Colonic mucosa (tissue), 4 donors: ENCODE results near the gene PSMC1. TPM values are rescaled to one million over a fixed set of nuclear protein-coding genes. Genes with fewer than 3 reads are reported as not detected.
"Not testable (repeated sequence)": the region's sequence is repeated elsewhere in the genome, so short reads cannot be mapped to it uniquely, and the experiment has no call there.

Experiments
- DNase-seq: peaks from one replicate; pipeline ENCODE4 v3.0.0-alpha.2; 2020
- H3K27ac ChIP-seq: fragments of 200-600 bp; one replicate; pipeline ENCODE4 v1.8.0; 2021
- H3K27me3 ChIP-seq: fragments of 200-600 bp; one replicate; pipeline ENCODE4 v1.8.0; 2021
- H3K36me3 ChIP-seq: fragments of 200-600 bp; one replicate; pipeline ENCODE4 v1.8.0; 2021
- H3K4me1 ChIP-seq: fragments of 200-600 bp; one replicate; pipeline ENCODE4 v1.8.0; 2021; ENCODE audit warnings: mild to moderate bottlenecking
- H3K4me3 ChIP-seq: fragments of 200-600 bp; one replicate; pipeline ENCODE4 v1.8.0; 2021
- H3K9ac ChIP-seq, 2 donors: one replicate each; pipeline ENCODE4 v1.7.0; 2013; ENCODE audit warnings: control low read depth in 2 of 2, low read depth in 2 of 2, low read length in 2 of 2
- H3K9me3 ChIP-seq: fragments of 200-600 bp; one replicate; pipeline ENCODE4 v1.8.0; 2021
- intact Hi-C: fragments of 100-400 bp; cut with DNase I; formaldehyde crosslinking; loops from one replicate; pipeline ENCODE4 v1.14.1; 2022
- total RNA-seq, 2 donors: library from RNA; stranded (reverse); fragmentation: NEBNext Ultra II Directional in 1 of 2; extraction: Animal tissue kit (Norgen Biotek cat#: 25700) in 1 of 2; gene quantifications; one replicate each; pipeline ENCODE4 v1.2.1, GENCODE V29; 2021
- TF ChIP-seq, protein P1 (sequence below): fragments of 200-600 bp; IDR thresholded peaks from one replicate; pipeline ENCODE4 v1.8.0; 2022; ENCODE audit warnings: antibody characterized with exemption, mild to moderate bottlenecking
- donor health status: healthy.
- donor health status: DM: no; HTN: no; CAD: no.
- donor health status: DM: no; HTN: no; CAD: no.

PSMC1 gene
- total RNA-seq, 2 donors from 2014 or later: 68.3 to 92.6 TPM

DNA sequence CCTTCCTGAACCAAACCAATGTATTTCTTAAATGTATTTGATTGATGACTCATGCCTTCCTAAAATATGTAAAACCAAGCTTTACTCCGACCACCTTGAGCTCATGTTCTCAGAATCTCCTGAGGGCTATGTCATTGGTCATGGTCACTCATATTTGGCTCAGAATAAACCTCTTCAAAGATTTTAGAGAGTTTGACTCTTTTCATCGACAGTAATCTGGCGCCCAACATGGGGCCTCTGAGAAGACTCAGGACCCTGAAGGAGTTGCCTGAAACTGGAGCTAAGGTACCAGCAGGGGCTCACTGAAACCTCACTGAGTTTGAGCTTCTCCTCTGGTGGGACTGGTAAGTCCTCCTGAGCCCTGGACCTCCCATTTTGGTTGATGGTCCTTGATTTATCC is 17.2 kb upstream of the PSMC1 start:
- Histone ChIP-seq H3K4me1 (no peaks in the 10 kb centered on the region), H3K27ac (no peak overlapping the region), H3K36me3 (no peaks in the 10 kb centered on the region), H3K9me3 (no peaks in the 10 kb centered on the region), H3K9ac (no peak overlapping the region), H3K27me3 (no peaks in the 10 kb centered on the region), H3K4me3 (no peak overlapping the region)
- no peak for DNase-seq
- TF ChIP-seq, protein P1, sequence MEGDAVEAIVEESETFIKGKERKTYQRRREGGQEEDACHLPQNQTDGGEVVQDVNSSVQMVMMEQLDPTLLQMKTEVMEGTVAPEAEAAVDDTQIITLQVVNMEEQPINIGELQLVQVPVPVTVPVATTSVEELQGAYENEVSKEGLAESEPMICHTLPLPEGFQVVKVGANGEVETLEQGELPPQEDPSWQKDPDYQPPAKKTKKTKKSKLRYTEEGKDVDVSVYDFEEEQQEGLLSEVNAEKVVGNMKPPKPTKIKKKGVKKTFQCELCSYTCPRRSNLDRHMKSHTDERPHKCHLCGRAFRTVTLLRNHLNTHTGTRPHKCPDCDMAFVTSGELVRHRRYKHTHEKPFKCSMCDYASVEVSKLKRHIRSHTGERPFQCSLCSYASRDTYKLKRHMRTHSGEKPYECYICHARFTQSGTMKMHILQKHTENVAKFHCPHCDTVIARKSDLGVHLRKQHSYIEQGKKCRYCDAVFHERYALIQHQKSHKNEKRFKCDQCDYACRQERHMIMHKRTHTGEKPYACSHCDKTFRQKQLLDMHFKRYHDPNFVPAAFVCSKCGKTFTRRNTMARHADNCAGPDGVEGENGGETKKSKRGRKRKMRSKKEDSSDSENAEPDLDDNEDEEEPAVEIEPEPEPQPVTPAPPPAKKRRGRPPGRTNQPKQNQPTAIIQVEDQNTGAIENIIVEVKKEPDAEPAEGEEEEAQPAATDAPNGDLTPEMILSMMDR: no peak
- intact Hi-C loops: loop anchor here (10.0 kb wide), 1 partner anchor 294 kb away; no protein-coding TSS in a partner anchor

GRCh38 chr14:90242444-90242843 is 13.9 kb upstream of the PSMC1 start:
- Histone ChIP-seq H3K4me3 (no peak overlapping the region), H3K36me3 (no peaks in the 10 kb centered on the region), H3K9me3 (no peaks in the 10 kb centered on the region), H3K27me3 (no peaks in the 10 kb centered on the region), H3K4me1 (no peaks in the 10 kb centered on the region), H3K9ac (no peak overlapping the region), H3K27ac (no peak overlapping the region)
- no peak for DNase-seq
- TF ChIP-seq, protein P1: no peak
- intact Hi-C loops: no loop called here

DNA sequence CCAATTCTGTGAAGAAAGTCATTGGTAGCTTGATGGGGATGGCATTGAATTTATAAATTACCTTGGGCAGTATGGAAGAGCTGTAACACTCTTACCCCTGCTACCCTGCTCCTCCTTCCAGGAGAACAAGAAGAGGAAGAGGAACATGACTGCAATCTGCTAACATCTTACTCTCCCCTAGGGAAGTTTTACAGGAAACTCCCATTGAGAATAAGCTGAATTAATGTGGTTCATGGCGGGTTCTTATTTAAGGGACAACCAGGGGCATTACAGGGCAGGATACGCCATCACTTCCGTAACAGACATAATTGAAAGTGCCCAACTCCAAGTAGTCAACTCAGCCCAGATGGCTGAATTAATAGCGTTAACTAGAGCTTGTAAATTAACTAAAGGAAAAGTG is 9.4 kb upstream of the PSMC1 start:
- Histone ChIP-seq H3K9ac (no peak overlapping the region), H3K9me3 (no peaks in the 10 kb centered on the region), H3K4me3 (no peak overlapping the region), H3K27ac (no peak overlapping the region), H3K36me3 (no peaks in the 10 kb centered on the region), H3K27me3 (no peaks in the 10 kb centered on the region), H3K4me1 (no peaks in the 10 kb centered on the region)
- TF ChIP-seq, protein P1: no peak
- DNase-seq: no peak
- intact Hi-C loops: no loop called here

DNA sequence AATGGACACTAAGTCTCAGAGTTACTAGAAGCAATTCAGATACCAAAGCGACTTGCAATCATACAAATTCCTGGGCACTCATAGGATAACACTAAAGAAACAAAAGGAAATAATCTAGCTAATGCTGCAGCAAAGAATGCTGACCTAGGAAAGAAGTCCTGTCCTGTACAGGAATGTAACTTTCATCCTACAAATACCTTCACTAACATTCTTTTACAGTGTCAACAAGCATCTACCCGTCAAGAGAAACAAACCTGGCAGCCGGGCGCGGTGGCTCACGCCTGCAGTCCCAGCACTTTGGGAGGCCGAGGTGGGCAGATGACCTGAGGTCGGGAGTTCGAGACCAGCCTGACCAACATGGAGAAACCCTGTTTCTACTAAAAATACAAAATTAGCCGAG is 8.9 kb upstream of the PSMC1 start:
- DNase-seq, intact Hi-C loops: not testable (repeated sequence)

DNA sequence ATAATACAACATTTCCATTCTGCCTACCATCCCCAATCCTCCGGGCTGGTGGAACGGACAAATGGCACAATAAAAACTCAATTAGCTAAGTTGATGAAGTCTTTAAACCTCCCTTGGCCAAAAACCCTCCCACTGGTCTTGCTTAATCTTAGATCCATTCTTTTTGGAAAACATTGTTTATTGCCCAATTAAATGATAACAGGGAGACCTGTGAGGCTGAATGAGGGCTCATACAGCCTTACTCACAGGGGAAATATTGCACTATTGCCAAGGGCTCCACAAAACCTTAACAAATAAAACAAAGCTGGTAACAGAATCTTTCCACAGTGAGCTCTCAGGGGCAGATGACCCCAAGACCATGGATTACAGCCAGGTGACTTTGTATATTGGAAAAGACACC is 7.8 kb upstream of the PSMC1 start:
- Histone ChIP-seq H3K9me3 (no peaks in the 10 kb centered on the region), H3K27me3 (no peaks in the 10 kb centered on the region), H3K4me3 (no peak overlapping the region), H3K4me1 (no peaks in the 10 kb centered on the region), H3K9ac (no peak overlapping the region), H3K27ac (no peak overlapping the region), H3K36me3 (no peaks in the 10 kb centered on the region)
- no peak for DNase-seq
- intact Hi-C loops: no loop called here
- TF ChIP-seq, protein P1: no peak

More for the DNA sequence above, 8.9 kb upstream of the PSMC1 start:
- H3K27me3 ChIP-seq, H3K4me3 ChIP-seq, H3K36me3 ChIP-seq, H3K4me1 ChIP-seq, H3K27ac ChIP-seq, H3K9ac ChIP-seq, H3K9me3 ChIP-seq: not testable (repeated sequence)

DNA sequence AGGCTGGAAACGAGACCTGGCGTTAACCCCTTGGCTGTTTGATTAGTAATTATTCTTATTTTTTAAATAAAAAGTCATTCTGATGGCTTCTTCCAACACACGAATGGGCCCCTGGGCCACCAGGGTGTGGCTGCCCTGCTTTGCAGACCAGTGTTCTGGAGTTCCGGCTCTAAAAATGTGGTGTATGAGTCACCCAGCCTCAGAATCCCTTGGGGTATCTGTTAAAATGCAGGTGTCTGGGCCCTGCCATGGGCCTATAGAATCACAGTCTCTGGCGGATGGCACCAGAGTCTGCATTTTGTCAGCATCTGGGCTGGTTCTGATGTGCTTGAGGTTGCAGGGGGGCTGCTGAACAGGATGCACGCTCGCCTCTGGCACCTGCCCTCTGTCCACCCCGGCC is 2.5 kb upstream of the PSMC1 start:
- intact Hi-C loops: no loop called here
- Histone ChIP-seq H3K4me1 (peaks cover 4% of the 10 kb centered on the region), H3K9me3 (no peaks in the 10 kb centered on the region), H3K9ac (no peak overlapping the region), H3K27me3 (no peaks in the 10 kb centered on the region), H3K4me3 (no peak overlapping the region), H3K27ac (no peak overlapping the region), H3K36me3 (no peaks in the 10 kb centered on the region)
- no peak for DNase-seq
- TF ChIP-seq, protein P1: no peak
